Keratinocyte (primary cell): ENCODE results near the gene DPP8. TPM values are rescaled to one million over a fixed set of nuclear protein-coding genes. Genes with fewer than 3 reads are reported as not detected.
"Not testable (repeated sequence)": the region's sequence is repeated elsewhere in the genome, so short reads cannot be mapped to it uniquely, and the experiment has no call there.

ENCODE experiments used
- DNase-seq: peaks from one replicate; pipeline ENCODE4 v3.0.0-alpha.2; 2011; ENCODE audit warnings: low read depth, missing footprints, low spot score
- FAIRE-seq: peaks from 2 replicates; lab custom pipeline; 2011; peaks lifted over from hg19 to GRCh38; lab: Jason Lieb, UNC
- H2AFZ ChIP-seq: 2 replicates; pipeline ENCODE4 v1.6.0; 2012; ENCODE audit warnings: low read length, control low read depth, inconsistent platforms; ENCODE audit not compliant: control insufficient read depth
- H3K27ac ChIP-seq: 2 replicates; pipeline ENCODE4 v1.5.1; 2011; ENCODE audit warnings: low read length; ENCODE audit not compliant: control insufficient read depth, insufficient read depth
- H3K27me3 ChIP-seq: 3 replicates; pipeline ENCODE4 v1.6.0; 2011; ENCODE audit warnings: low read length; ENCODE audit not compliant: control insufficient read depth, insufficient read depth; ENCODE audit errors: extremely low read depth
- H3K36me3 ChIP-seq, 2 experiments: 2 replicates in 1 of 2; 3 replicates in 1 of 2; pipeline ENCODE4 v1.5.1; 2011; ENCODE audit warnings: low read length in 2 of 2, mild to moderate bottlenecking in 1 of 2; ENCODE audit not compliant: control insufficient read depth in 2 of 2, insufficient read depth in 2 of 2; ENCODE audit errors: extremely low read depth in 1 of 2
- H3K4me1 ChIP-seq: 3 replicates; pipeline ENCODE4 v1.5.1; 2011; ENCODE audit warnings: low read length; ENCODE audit not compliant: control insufficient read depth, insufficient read depth; ENCODE audit errors: extremely low read depth
- H3K4me2 ChIP-seq: 3 replicates; pipeline ENCODE4 v1.6.0; 2011; ENCODE audit warnings: low read depth, low read length; ENCODE audit not compliant: control insufficient read depth, insufficient read depth; ENCODE audit errors: extremely low read depth
- H3K4me3 ChIP-seq, 3 experiments: fragments of 200-600 bp in 1 of 3; sonication (generic) in 1 of 3; 2 replicates in 2 of 3; 3 replicates in 1 of 3; pipeline ENCODE4 v1.5.1; 2011 to 2016; ENCODE audit warnings: low read length in 3 of 3, mild to moderate bottlenecking in 3 of 3, control low read depth in 2 of 3, inconsistent platforms in 1 of 3, low read depth in 1 of 3, mixed read lengths in 1 of 3, mixed run types in 1 of 3, moderate library complexity in 1 of 3; ENCODE audit not compliant: control insufficient read depth in 2 of 3, insufficient read depth in 2 of 3; ENCODE audit errors: extremely low read depth in 1 of 3
- H3K79me2 ChIP-seq: 2 replicates; pipeline ENCODE4 v1.6.0; 2012; ENCODE audit warnings: low read length; ENCODE audit not compliant: control insufficient read depth, insufficient read depth
- H3K9ac ChIP-seq: 3 replicates; pipeline ENCODE4 v1.6.0; 2011; ENCODE audit warnings: low read length; ENCODE audit not compliant: control insufficient read depth, insufficient read depth; ENCODE audit errors: extremely low read depth
- H3K9me1 ChIP-seq: 3 replicates; pipeline ENCODE4 v1.6.0; 2011; ENCODE audit warnings: low read length; ENCODE audit not compliant: control insufficient read depth, insufficient read depth; ENCODE audit errors: extremely low read depth
- H3K9me3 ChIP-seq: 2 replicates; pipeline ENCODE4 v1.5.1; 2012; ENCODE audit warnings: low read depth, low read length; ENCODE audit not compliant: control insufficient read depth
- H4K20me1 ChIP-seq: 3 replicates; pipeline ENCODE4 v1.6.0; 2011; ENCODE audit warnings: low read length; ENCODE audit not compliant: control insufficient read depth, insufficient read depth; ENCODE audit errors: extremely low read depth
- EZH2 ChIP-seq: IDR thresholded peaks from one replicate; pipeline ENCODE4 v1.6.1; 2012; ENCODE audit warnings: inconsistent platforms, mild to moderate bottlenecking, low read length, moderate library complexity
- dilution Hi-C: fragments of 300-500 bp; cut with MboI; formaldehyde crosslinking; loops from one replicate; pipeline ENCODE4 v1.7.0; 2020; ENCODE audit warnings: low sequenced_read_pairs; ENCODE audit not compliant: extremely low pct_ligation_motif_present
- polyA plus RNA-seq, 5 experiments: library from polyadenylated mRNA; depleted of rRNA in 3 of 5; stranded (reverse) in 3 of 5; stranded (forward) in 1 of 5; unstranded in 1 of 5; fragments of >200 nt; gene quantifications; 1 replicate in 1 of 5; 2 replicates in 3 of 5; 3 replicates in 1 of 5; pipeline versions ENCODE4 v1.2.1 to v1.2.3, GENCODE V29; 2011 to 2012; ENCODE audit warnings: missing spikeins in 2 of 5, low read depth in 1 of 5, low replicate concordance in 1 of 5
- TF ChIP-seq, protein P1 (sequence below), 3 experiments: IDR thresholded peaks in 1 of 3; conservative IDR thresholded peaks in 1 of 3; optimal IDR thresholded peaks in 1 of 3; 2 replicates in 2 of 3; 3 replicates in 1 of 3; pipeline versions ENCODE3 to v1.5.1; 2011; ENCODE audit warnings: low read length in 3 of 3, mild to moderate bottlenecking in 3 of 3, moderate library complexity in 2 of 3, control low read depth in 1 of 3, inconsistent platforms in 1 of 3; ENCODE audit not compliant: insufficient read depth in 2 of 3; ENCODE audit errors: extremely low read depth in 1 of 3

DPP8 gene
- polyA plus RNA-seq, 1 donor (not counting 4 experiments of a cell fraction or from before 2014, with no cell fraction given) = 21.6 TPM

- H4K20me1 ChIP-seq = no peaks in the 10 kb centered on the region
- H3K27me3 ChIP-seq = no peaks in the 10 kb centered on the region
- H3K9me1 ChIP-seq = no peaks in the 10 kb centered on the region
- FAIRE-seq (no peak), DNase-seq (no peak)
- no peak overlapping the region for H3K4me3 ChIP-seq
- dilution Hi-C loops = no loop called here
- H3K36me3 ChIP-seq = peaks cover 0 to 4% of the 10 kb centered on the region in 2 experiments
- TF ChIP-seq EZH2 = no peak
- TF ChIP-seq, protein P1, sequence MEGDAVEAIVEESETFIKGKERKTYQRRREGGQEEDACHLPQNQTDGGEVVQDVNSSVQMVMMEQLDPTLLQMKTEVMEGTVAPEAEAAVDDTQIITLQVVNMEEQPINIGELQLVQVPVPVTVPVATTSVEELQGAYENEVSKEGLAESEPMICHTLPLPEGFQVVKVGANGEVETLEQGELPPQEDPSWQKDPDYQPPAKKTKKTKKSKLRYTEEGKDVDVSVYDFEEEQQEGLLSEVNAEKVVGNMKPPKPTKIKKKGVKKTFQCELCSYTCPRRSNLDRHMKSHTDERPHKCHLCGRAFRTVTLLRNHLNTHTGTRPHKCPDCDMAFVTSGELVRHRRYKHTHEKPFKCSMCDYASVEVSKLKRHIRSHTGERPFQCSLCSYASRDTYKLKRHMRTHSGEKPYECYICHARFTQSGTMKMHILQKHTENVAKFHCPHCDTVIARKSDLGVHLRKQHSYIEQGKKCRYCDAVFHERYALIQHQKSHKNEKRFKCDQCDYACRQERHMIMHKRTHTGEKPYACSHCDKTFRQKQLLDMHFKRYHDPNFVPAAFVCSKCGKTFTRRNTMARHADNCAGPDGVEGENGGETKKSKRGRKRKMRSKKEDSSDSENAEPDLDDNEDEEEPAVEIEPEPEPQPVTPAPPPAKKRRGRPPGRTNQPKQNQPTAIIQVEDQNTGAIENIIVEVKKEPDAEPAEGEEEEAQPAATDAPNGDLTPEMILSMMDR (optimal IDR thresholded peaks at IDR 0.05 in 1 of 3, IDR thresholded peaks at IDR 0.05 in 1 of 3, conservative IDR thresholded peaks at IDR 0.05 in 1 of 3; ENCODE audit: extremely low read depth in 1 of 3, insufficient read depth in 2 of 3, low read length in 3 of 3) = no peak
- no peak overlapping the region for H2AFZ ChIP-seq
- no peak overlapping the region for H3K27ac ChIP-seq
- H3K9me3 ChIP-seq = no peaks in the 10 kb centered on the region
- H3K4me1 ChIP-seq = no peaks in the 10 kb centered on the region
- H3K4me2 ChIP-seq = no peak overlapping the region
- peaks cover 43% of the 10 kb centered on the region for H3K79me2 ChIP-seq
- H3K9ac ChIP-seq = no peak overlapping the region
Observed at GRCh38 chr15:65550681-65551098, 33.2 kb upstream of the DPP8 start.

DNA sequence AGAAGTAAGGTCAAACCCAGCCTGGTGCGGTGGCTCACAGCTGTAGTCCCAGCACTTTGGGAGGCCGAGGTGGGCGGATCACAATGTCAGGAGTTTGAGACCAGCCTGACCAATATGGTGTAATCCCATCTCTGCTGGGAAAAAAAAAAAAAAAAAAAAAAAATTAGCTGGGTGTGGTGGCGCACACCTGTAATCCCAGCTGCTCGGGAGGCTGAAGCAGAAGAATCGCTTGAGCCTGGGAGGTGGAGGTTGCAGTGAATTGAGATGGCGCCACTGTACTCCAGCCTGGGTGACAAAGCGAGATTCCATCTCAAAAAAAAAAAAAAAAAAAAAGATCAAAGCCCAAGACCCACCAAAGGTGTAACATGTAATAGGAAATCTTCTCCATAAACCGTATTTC lies 31.8 kb upstream of the DPP8 start:
- FAIRE-seq, H3K9me3 ChIP-seq, H3K4me1 ChIP-seq, H3K4me2 ChIP-seq, H3K36me3 ChIP-seq, H2AFZ ChIP-seq, H3K27me3 ChIP-seq, H3K9ac ChIP-seq, H3K9me1 ChIP-seq, DNase-seq, H3K4me3 ChIP-seq, dilution Hi-C loops, H3K27ac ChIP-seq, H4K20me1 ChIP-seq: not testable (repeated sequence)
- H3K79me2 ChIP-seq = peaks cover 52% of the 10 kb centered on the region

DNA sequence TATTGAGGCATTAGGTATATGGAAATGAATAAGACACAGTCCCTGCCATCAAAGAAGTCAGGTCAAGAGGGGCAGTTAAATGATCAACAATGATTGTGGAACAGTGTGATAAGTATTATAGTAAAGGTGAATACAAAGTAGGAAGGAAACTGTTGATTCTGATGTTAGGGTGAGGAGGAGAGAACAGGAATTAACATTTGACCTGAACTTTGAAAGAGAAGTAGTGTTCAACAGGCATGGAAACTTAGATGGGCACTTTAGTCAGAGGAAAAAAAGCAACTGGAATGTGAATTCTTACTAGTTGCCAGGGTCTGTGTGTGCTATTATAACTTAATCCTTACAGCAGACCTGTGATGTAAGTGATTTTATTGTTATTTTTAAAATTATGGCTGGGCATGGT lies 30.4 kb upstream of the DPP8 start:
- Histone ChIP-seq H3K27me3 (no peaks in the 10 kb centered on the region), H2AFZ (no peak overlapping the region), H3K36me3 (no peaks in the 10 kb centered on the region), H3K4me1 (peaks cover 4% of the 10 kb centered on the region), H3K4me3 (no peak overlapping the region), H3K9ac (no peak overlapping the region), H3K27ac (no peak overlapping the region), H3K9me3 (no peaks in the 10 kb centered on the region), H3K79me2 (peaks cover 57% of the 10 kb centered on the region), H3K9me1 (no peaks in the 10 kb centered on the region), H4K20me1 (no peaks in the 10 kb centered on the region), H3K4me2 (no peak overlapping the region)
- dilution Hi-C loops = no loop called here
- TF ChIP-seq, protein P1 (optimal IDR thresholded peaks at IDR 0.05 in 1 of 3, IDR thresholded peaks at IDR 0.05 in 1 of 3, conservative IDR thresholded peaks at IDR 0.05 in 1 of 3; ENCODE audit: extremely low read depth in 1 of 3, insufficient read depth in 2 of 3, low read length in 3 of 3) = no peak
- TF ChIP-seq EZH2 = no peak
- FAIRE-seq = no peak
- no peak for DNase-seq
